WTC11 (cell line): ENCODE results near the gene GDNF. TPM values are rescaled to one million over a fixed set of nuclear protein-coding genes. Genes with fewer than 3 reads are reported as not detected.

Experiments used
- ATAC-seq: fragments of 200-7000 bp; cut with Tn5 transposase; 2 replicates; pipeline ENCODE4 v1.10.0; 2021; ENCODE audit warnings: mild to moderate bottlenecking, moderate library complexity
- CTCF ChIA-PET: fragments of 300-600 bp; sonication (Branson Sonifier 250); formaldehyde crosslinking; loops from one replicate; lab custom pipeline; 2021; ENCODE audit warnings: antibody characterized with exemption; lab: Charles Lee
- POLR2A ChIA-PET: fragments of 350-600 bp; sonication (Branson Sonifier 250); formaldehyde crosslinking; loops from one replicate; lab custom pipeline; 2021; ENCODE audit warnings: antibody characterized with exemption; lab: Charles Lee
- DNase-seq: peaks from one replicate; pipeline ENCODE4 v3.0.0; 2021; ENCODE audit warnings: low spot score
- H3K27ac Mint-ChIP-seq: 2 replicates; pipeline ENCODE4 v1.8.0; 2021; ENCODE audit warnings: mixed read lengths
- H3K27me3 Mint-ChIP-seq: 2 replicates; pipeline ENCODE4 v1.8.0; 2021; ENCODE audit warnings: low read depth, mild to moderate bottlenecking, moderate library complexity, mixed read lengths
- H3K36me3 Mint-ChIP-seq: 2 replicates; pipeline ENCODE4 v1.8.0; 2021; ENCODE audit warnings: mixed read lengths
- H3K4me1 Mint-ChIP-seq: 2 replicates; pipeline ENCODE4 v1.8.0; 2022; ENCODE audit warnings: mixed read lengths
- H3K4me3 Mint-ChIP-seq: 2 replicates; pipeline ENCODE4 v1.8.0; 2021; ENCODE audit warnings: mild to moderate bottlenecking, moderate library complexity, mixed read lengths
- H3K9me3 Mint-ChIP-seq: 2 replicates; pipeline ENCODE4 v1.8.0; 2021; ENCODE audit warnings: mixed read lengths
- ATF1 ChIP-seq: sonication (generic); formaldehyde crosslinking; IDR thresholded peaks from 2 replicates; pipeline ENCODE4 v1.8.1; 2023; ENCODE audit warnings: mild to moderate bottlenecking, moderate library complexity, missing genetic modification reagents
- ATF2 ChIP-seq: sonication (generic); formaldehyde crosslinking; IDR thresholded peaks from 2 replicates; pipeline ENCODE4 v1.8.1; 2022; ENCODE audit warnings: low read depth, missing genetic modification reagents, borderline replicate concordance
- ATF3 ChIP-seq: sonication (generic); formaldehyde crosslinking; conservative IDR thresholded peaks from 2 replicates; pipeline ENCODE4 v1.8.1; 2022; ENCODE audit warnings: mild to moderate bottlenecking, missing genetic modification reagents
- CBFB ChIP-seq: sonication (generic); formaldehyde crosslinking; IDR thresholded peaks from 2 replicates; pipeline ENCODE4 v1.8.1; 2022; ENCODE audit warnings: mild to moderate bottlenecking, low read depth, missing genetic modification reagents
- ELF4 ChIP-seq: sonication (generic); formaldehyde crosslinking; IDR thresholded peaks from 2 replicates; pipeline ENCODE4 v1.8.1; 2022; ENCODE audit warnings: low read depth, mild to moderate bottlenecking, moderate library complexity, missing genetic modification reagents
- FOXK1 ChIP-seq: sonication (generic); formaldehyde crosslinking; IDR thresholded peaks from 2 replicates; pipeline ENCODE4 v1.8.0; 2022; ENCODE audit warnings: mild to moderate bottlenecking, moderate library complexity, missing genetic modification reagents
- FOXP4 ChIP-seq: sonication (generic); formaldehyde crosslinking; IDR thresholded peaks from 2 replicates; pipeline ENCODE4 v1.8.0; 2022; ENCODE audit warnings: mild to moderate bottlenecking, missing genetic modification reagents
- GABPB1 ChIP-seq: sonication (generic); formaldehyde crosslinking; IDR thresholded peaks from 2 replicates; pipeline ENCODE4 v1.8.1; 2023; ENCODE audit warnings: mild to moderate bottlenecking, missing genetic modification reagents
- HMGA2 ChIP-seq: fragments of 250-450 bp; sonication (Bioruptor Pico); IDR thresholded peaks from 2 replicates; pipeline ENCODE4 v1.4.0; 2021; ENCODE audit warnings: mild to moderate bottlenecking, moderate library complexity
- HMGXB4 ChIP-seq: sonication (generic); formaldehyde crosslinking; IDR thresholded peaks from 2 replicates; pipeline ENCODE4 v1.8.1; 2023; ENCODE audit warnings: mild to moderate bottlenecking, moderate library complexity, missing genetic modification reagents
- IRF1 ChIP-seq: sonication (generic); formaldehyde crosslinking; IDR thresholded peaks from 2 replicates; pipeline ENCODE4 v1.8.0; 2023; ENCODE audit warnings: missing genetic modification reagents
- IRF2 ChIP-seq: sonication (generic); formaldehyde crosslinking; IDR thresholded peaks from 2 replicates; pipeline ENCODE4 v1.8.0; 2022; ENCODE audit warnings: low read depth, missing genetic modification reagents, borderline replicate concordance
- MYBL2 ChIP-seq: sonication (generic); formaldehyde crosslinking; IDR thresholded peaks from 2 replicates; pipeline ENCODE4 v1.8.1; 2023; ENCODE audit warnings: mild to moderate bottlenecking, moderate library complexity, missing genetic modification reagents
- NFATC4 ChIP-seq: fragments of 250-450 bp; sonication (Bioruptor Pico); IDR thresholded peaks from 2 replicates; pipeline ENCODE4 v1.9.0; 2021; ENCODE audit warnings: mild to moderate bottlenecking
- NFYB ChIP-seq: sonication (generic); formaldehyde crosslinking; conservative IDR thresholded peaks from 2 replicates; pipeline ENCODE4 v1.8.0; 2022; ENCODE audit warnings: low read depth, missing genetic modification reagents
- NR1H2 ChIP-seq: sonication (generic); formaldehyde crosslinking; IDR thresholded peaks from 2 replicates; pipeline ENCODE4 v1.9.0; 2021; ENCODE audit warnings: mild to moderate bottlenecking, moderate library complexity, missing genetic modification reagents
- PRRX2 ChIP-seq: fragments of 250-450 bp; sonication (Bioruptor Pico); IDR thresholded peaks from 2 replicates; pipeline ENCODE4 v1.8.0; 2021; ENCODE audit warnings: mild to moderate bottlenecking
- SMAD3 ChIP-seq: sonication (generic); formaldehyde crosslinking; IDR thresholded peaks from 2 replicates; pipeline ENCODE4 v1.8.0; 2022; ENCODE audit warnings: missing genetic modification reagents, mild to moderate bottlenecking, borderline replicate concordance
- TEAD4 ChIP-seq: sonication (generic); formaldehyde crosslinking; IDR thresholded peaks from 2 replicates; pipeline ENCODE4 v1.8.0; 2022; ENCODE audit warnings: mild to moderate bottlenecking, missing genetic modification reagents
- USF1 ChIP-seq: sonication (generic); formaldehyde crosslinking; IDR thresholded peaks from 2 replicates; pipeline ENCODE4 v1.8.0; 2022; ENCODE audit warnings: mild to moderate bottlenecking, missing genetic modification reagents
- ZBTB21 ChIP-seq: sonication (generic); formaldehyde crosslinking; IDR thresholded peaks from 2 replicates; pipeline ENCODE4 v1.8.1; 2023; ENCODE audit warnings: mild to moderate bottlenecking, missing genetic modification reagents, borderline replicate concordance
- ZNF219 ChIP-seq: sonication (generic); formaldehyde crosslinking; IDR thresholded peaks from 2 replicates; pipeline ENCODE4 v1.8.0; 2023; ENCODE audit warnings: missing genetic modification reagents, mild to moderate bottlenecking, borderline replicate concordance
- ZNF263 ChIP-seq: sonication (generic); formaldehyde crosslinking; IDR thresholded peaks from 2 replicates; pipeline ENCODE4 v1.8.1; 2022; ENCODE audit warnings: low read depth, mild to moderate bottlenecking, moderate library complexity, missing genetic modification reagents
- ZNF512 ChIP-seq: sonication (generic); formaldehyde crosslinking; IDR thresholded peaks from 2 replicates; pipeline ENCODE4 v1.8.1; 2022; ENCODE audit warnings: missing genetic modification reagents, borderline replicate concordance
- ZNF671 ChIP-seq: fragments of 250-450 bp; sonication (Bioruptor Pico); IDR thresholded peaks from 2 replicates; pipeline ENCODE4 v1.8.0; 2021; ENCODE audit warnings: mild to moderate bottlenecking
- total RNA-seq: library from RNA; stranded (reverse); gene quantifications from 3 replicates; pipeline ENCODE4 v1.2.3, GENCODE V29; 2021

Gene GDNF
- total RNA-seq, 1 experiment from 2014 or later = 4.7 TPM

- ChIA-PET CTCF (interaction anchor here (1.0 kb wide), 1 partner anchor 18 kb away, joined by 3 read pairs; no protein-coding TSS in a partner anchor), POLR2A (no interaction called here)
- Mint-ChIP-seq H3K4me3 (no peak overlapping the region), H3K9me3 (peaks cover 71% of the 10 kb centered on the region), H3K27me3 (peaks cover 3% of the 10 kb centered on the region; the same call in 1 of the 2 replicates), H3K36me3 (peaks cover 42% of the 10 kb centered on the region), H3K4me1 (no peaks in the 10 kb centered on the region), H3K27ac (no peak overlapping the region)
- DNase-seq (no peak), ATAC-seq (no peak)
- TF ChIP-seq ATF2 (CRISPR knock-in tag) (no peak), NFATC4 (CRISPR knock-in tag) (no peak), ZBTB21 (CRISPR knock-in tag) (no peak), SMAD3 (no peak), MYBL2 (CRISPR knock-in tag) (no peak), IRF2 (no peak), HMGXB4 (CRISPR knock-in tag) (no peak), ZNF512 (CRISPR knock-in tag) (no peak), GABPB1 (no peak), ZNF671 (CRISPR knock-in tag) (no peak), FOXP4 (CRISPR knock-in tag) (no peak), NFYB (CRISPR knock-in tag) (no peak), PRRX2 (CRISPR knock-in tag) (no peak)
Observed at GRCh38 chr5:37792975-37793631, 46.7 kb downstream of the GDNF start.

GRCh38 chr5:37791321-37791720 is 48.5 kb downstream of the GDNF start:
- no peak overlapping the region for H3K4me3 Mint-ChIP-seq
- H3K27ac Mint-ChIP-seq = no peak overlapping the region
- H3K9me3 Mint-ChIP-seq = peaks cover 60% of the 10 kb centered on the region
- no peak for TF ChIP-seq ZNF219 (CRISPR knock-in tag)
- TF ChIP-seq ZBTB21 (CRISPR knock-in tag) = no peak
- no peak for TF ChIP-seq ZNF263 (CRISPR knock-in tag)
- TF ChIP-seq USF1 (CRISPR knock-in tag) = no peak
- no peak for TF ChIP-seq TEAD4 (CRISPR knock-in tag)
- no peak for TF ChIP-seq ZNF512 (CRISPR knock-in tag)
- TF ChIP-seq CBFB (CRISPR knock-in tag) = no peak
- TF ChIP-seq ATF1 (CRISPR knock-in tag) = no peak
- TF ChIP-seq IRF1 (CRISPR knock-in tag) = no peak
- TF ChIP-seq HMGA2 (CRISPR knock-in tag) = no peak
- no peak for TF ChIP-seq ZNF671 (CRISPR knock-in tag)
- no peak for TF ChIP-seq FOXK1 (CRISPR knock-in tag)
- no peak for TF ChIP-seq ATF3 (CRISPR knock-in tag)
- no peak for TF ChIP-seq ELF4
- no peak for TF ChIP-seq NFYB (CRISPR knock-in tag)
- TF ChIP-seq NR1H2 = no peak
- peaks cover 6% of the 10 kb centered on the region for H3K4me1 Mint-ChIP-seq
- DNase-seq (no peak), ATAC-seq (no peak)
- H3K36me3 Mint-ChIP-seq = peaks cover 38% of the 10 kb centered on the region
- POLR2A ChIA-PET = interaction anchor here (0.6 kb wide), 1 partner anchor 325 kb away, joined by 3 read pairs; no protein-coding TSS in a partner anchor
- H3K27me3 Mint-ChIP-seq = peaks cover 8% of the 10 kb centered on the region; the same call in 1 of the 2 replicates
- CTCF ChIA-PET = no interaction called here
